Endothelial cell of hepatic sinusoid (primary cell): ENCODE results near the gene MYO1A.
"Not testable (repeated sequence)": the region's sequence is repeated elsewhere in the genome, so short reads cannot be mapped to it uniquely, and the experiment has no call there.

Experiments
- in situ Hi-C: cut with HindIII; loops from 2 replicates; pipeline ENCODE4 v1.10.0; 2017; ENCODE audit warnings: low sequenced_read_pairs

The MYO1A gene

DNA sequence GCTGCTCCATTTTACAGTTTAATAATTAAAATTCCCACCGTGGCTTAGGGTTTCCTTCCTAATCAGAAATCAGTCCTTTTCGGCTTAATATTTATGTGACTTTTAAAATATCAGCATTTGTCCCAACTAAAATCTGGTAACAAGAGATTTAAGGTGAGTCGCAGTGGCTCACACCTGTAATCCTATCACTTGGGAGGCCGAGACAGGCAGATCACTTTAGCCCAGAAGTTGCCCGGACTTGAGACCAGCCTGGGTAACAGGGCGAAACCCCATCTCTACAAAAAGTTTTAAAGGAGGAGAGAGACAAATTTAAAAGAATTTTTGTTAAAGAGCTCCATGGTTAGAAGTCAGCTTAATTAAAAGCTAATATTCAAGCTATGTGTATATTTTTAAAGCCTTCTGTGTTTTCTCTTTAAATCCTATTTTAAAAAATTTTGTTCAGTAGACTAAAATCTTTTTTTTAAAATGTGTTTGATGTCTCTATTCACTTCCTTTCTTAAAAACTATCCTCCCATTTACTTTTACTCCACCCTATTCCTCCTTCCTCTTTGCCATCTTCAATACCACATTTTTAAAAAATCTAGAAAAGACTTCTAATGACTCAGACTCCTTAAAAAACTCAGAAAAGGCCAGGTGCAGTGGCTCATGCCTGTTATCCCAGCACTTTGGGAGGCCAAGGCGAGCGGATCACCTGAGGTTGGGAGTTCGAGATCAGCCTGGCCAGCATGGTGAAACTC is 29.8 kb downstream of the MYO1A start:
- in situ Hi-C loops: no loop called here

DNA sequence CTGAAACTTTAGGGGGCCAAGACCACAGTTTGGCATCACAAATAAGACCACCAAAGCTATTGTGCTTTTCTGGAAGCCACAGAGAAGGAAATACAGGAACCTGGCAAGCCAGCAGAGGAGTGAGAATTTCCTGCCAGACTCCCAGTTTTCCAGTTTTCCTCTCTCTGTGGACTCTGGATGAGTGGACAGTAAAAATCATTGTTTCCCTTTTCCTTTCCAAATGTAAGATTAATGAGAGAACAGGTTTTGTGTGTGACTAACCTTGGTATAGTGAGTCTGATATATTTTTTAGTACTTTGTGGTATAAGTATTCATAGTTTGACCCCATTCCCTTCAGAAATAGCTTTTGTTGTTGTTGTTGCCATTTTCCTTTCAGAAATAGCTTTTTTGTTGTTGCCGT is 31.0 kb downstream of the MYO1A start:
- in situ Hi-C loops: no loop called here

DNA sequence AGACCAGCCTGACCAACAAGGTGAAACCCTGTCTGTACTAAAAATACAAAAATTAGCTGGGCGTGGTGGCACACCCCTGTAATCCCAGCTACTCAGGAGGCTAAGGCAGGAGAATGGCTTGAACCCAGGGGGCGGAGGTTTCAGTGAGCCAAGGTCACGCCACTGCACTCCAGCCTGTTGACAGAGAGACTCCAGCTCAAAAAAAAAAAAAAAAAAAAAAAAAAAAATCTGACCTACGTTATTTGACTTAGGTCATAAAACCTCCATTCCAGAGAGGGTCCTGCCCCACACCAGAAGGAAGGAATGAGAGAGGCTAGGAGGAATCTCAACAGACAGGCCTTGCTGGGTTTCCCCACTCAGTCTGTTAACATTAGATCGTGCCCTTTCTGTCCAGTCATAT is 31.6 kb downstream of the MYO1A start:
- in situ Hi-C loops: not testable (repeated sequence)

DNA sequence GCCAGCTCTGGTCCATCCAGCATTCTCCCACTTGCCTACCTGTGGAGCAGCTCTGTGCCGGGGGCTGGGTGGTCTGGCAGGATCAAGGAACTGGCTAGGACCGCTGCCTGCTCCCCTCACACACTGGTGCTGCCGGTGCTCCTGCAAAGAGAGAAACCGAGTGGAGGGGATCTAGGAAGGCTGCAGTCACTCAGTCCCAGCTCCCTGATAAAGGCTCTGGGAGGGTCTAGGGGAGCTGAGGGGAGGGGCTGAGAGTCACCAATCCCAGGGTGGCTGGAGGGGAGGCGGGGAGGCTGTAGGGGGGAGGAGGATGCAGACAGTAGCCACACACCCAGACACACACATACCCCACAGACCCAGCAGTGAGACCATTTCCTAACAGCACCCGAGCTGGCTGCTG is 33.6 kb downstream of the MYO1A start, which contains the start of gene TAC3:
TSS of gene TAC3 (minus strand) at position 182 of the 400 bp plus-strand sequence. CDS start 732 bp downstream, outside the sequence.
- in situ Hi-C loops: no loop called here

DNA sequence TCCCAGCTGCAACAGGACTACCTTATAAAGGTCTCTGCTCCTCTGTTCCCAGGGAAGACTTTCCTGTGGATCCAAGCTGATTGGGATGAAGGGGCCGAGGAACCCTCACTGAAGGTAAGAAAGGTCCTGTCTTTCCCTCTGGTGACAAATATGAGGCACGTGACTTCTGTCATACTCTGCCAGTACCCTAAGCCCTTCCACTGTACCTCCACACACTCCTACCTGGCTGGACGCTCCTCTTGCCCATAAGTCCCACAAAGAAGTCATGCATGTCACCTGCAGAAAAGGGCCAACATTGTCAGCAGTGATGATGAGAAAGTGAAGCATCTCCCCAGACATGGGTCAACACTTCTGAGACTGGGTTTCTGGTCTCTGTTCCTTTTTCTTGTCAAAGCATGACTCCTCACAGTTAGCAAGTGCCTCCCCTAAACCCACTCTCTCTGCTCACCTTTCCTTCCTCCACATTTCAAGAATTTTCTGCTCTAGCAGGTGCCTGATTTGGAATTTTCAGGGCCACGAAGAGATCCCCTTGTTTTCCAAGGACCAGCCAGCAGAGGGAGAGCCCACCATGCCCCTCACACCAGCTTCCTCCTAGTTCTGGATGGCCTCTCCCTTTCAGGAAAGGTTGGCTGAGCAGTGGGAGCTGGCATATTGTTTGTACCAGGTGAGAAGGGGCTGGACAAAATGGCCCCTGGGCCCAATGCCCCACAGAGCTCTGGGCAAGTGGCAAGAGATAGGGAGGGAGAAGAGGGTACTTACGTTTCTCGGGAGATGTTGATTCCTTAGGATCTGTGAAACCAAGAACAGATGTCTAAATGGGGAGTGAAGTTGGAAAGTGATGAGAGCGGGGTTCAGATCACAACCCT is 37.1 kb downstream of the MYO1A start:
- in situ Hi-C loops: no loop called here

DNA sequence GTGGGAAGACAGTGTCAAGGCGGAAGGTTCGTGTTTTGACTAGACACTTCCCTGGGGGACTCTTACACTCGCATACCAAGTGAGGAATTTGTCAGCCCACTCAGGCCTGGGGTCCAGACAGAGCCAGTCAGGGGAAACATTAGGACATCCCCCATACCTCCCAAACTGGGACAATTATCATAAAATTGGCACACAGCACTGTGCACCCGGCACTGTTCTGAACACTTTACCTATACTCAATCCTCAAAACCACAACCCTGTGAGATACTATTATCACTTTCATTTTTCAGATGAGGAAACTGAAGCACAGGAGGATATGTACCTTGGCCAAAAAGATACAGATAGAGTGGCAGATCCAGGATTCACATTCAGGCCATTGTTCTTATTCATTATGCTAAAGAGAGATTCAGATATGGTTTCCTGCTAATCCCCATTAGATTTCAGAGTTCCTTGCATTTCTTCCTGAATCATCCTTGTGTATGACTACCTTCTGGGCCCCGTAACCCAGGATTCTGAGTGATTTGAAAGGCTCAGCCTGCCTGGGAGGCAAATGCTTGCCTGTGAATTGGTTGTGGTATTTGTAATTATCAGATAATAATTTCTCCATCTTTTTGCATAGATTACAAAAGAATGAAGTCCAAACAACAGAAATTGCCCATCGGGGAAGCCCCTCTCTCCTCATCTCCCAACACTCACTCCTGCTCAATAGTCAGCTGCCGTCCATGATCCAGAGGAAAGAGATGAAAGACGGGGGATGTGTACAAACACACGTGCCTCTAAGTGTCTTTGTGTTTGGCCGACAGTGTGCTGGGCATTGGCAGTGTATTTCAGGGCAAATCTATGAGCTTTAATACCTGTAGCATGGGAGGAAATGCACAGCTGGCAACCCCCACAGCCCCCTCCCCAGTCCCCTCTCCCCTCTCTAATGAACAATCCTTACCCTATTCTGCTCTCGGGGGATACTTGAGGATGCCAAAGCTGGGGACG is 38.2 kb downstream of the MYO1A start:
- in situ Hi-C loops: no loop called here

DNA sequence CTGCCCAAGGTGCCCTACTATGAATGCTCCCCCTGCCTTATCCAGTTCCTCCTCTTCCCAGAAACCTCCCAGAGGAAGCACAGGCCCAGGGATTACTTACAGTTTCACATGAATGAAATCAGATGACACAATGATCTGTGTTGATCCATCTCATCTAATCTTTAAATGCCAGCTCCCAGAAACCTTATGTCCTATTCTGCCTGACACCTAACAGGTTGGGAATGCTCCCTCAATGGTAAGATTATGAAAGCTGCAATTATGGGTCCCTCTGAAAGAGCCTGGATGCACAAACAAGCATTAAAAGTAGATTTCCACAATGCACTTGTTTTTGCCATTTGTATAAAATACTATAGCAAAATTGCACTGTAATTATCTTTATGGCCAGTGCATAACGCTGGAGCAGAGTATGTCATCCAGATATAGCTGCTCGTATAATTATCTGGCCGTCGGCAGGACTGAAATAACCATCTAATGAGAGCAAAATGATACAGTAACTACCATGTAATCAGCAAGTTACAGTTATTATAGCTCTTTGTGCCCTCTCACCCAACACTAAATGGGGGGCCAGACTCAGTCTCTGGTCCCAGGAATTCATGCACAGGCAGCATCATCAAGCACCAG is 39.2 kb downstream of the MYO1A start:
- in situ Hi-C loops: no loop called here

DNA sequence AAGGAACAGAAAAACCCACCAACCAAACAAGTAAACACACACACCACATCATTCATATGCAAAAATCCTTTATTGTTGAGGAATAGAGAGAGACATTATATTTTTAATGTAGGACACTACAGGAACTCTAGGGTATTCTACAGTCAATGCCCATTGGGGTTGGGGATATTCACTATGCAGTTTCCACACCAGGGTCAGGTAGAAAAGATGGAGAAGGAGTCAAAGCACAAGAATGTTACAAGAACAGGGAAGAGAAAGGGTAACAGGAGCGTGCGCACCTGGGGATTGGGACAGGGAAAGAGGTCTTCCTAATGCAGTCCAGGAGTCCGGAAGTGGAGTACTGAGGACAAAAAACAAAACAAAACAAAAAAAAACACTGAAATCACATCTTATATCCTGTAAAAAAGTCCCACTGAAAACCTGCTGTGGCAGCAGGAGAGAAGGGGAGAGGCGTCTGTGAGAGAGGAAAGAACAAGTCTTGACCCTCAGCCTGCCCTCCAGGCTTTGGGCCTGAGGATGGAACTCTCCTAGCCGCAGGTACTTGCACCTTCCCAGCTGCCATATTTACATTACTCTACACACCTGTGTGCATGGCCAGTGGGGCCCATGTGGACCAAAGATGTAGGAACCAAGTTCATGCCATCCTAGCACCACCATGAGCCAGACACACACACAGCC is 39.8 kb downstream of the MYO1A start:
- in situ Hi-C loops: no loop called here

DNA sequence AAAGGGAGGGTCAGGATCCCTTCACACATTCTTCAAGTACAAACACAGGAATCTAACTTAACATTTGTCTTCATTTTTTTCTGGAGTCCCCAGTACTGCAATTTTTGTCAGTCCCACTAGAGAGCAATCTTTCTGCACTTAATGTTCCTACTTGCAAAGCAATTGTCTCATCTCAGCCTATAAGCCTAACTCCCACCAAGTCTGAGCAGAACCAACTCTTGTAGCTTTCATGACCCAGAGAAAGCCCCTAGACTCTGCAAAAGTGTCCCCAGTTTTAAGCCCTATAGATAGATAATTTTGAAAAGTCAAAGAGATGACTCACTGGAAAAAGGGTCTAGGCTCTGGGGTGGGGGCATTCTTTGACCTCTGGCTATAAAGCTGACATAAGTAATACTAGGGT is 41.8 kb downstream of the MYO1A start:
- in situ Hi-C loops: no loop called here

DNA sequence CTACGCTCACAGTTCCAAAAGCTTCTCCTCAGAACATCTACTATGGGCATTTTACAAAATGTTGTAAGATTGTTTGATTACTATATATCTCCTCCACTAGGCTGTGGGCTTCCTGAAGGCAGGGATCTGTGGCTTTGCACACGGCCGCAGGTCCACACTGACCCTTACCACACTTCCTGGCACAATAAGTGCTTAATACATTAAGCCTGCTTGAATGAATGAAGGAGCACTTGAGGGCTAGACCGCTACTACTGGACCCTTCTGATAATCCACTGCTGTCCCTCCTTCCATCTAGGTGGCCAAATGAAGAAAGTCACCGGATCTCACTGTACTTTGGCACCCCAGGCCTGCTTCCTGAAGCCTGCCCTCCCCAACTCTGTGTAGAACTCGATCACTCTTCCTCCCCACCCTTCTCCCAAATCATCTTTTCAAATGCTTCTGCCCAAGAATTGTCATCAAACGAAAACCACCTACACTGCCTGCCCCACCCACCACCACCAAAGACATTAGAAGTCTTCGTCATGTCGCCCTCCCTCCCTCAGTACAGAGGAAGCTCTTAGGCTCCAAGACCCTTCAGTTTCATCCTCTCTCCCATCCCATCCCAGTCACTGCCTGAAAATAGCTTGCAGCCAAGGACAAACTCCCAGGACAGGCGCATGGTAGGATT is 43.0 kb downstream of the MYO1A start:
- in situ Hi-C loops: no loop called here

DNA sequence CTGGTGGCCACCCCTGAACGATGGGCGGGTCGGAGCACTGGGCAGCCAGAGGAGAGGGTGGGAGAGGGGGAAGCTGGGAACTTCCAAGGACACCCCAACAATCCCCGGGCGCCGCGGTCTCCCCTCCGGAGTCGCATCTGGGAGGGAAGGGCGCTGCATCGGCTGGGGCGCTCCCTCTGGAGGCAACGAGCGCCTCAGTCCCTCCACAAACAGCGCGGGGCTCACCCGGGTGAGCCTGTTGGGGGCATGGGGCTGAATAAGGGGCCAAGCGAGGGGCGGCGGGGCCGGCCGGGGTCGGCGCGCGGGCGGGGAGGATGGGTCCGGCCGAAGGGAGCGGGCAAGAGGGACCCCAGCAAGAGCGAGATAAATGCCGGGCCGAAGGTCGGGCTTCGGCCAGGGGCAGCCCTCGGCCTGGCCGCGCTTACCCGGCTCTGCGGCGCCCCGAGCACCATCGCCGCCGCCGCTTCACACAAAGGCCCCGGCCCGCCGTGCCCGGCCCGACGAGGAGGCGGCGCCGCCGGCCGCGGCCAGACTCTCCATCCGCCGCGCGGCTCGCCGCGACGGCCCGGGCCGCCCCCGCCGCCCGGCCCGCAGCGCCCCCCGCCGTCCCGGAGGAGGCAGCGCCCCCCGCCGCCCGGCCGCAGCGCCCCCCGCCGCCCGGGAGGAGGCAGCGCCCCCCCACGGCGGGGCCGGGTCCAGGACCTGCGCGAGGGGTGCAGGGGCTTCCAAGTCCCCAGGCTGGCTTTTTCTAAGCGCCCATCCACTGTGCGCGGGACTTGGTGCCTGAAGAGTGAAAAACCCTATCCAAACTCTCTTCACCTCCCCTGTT is 43.7 kb downstream of the MYO1A start, which contains the start of gene ZBTB39:
TSS of gene ZBTB39 (minus strand) at position 567 of the 829 bp plus-strand sequence. CDS start 1,629 bp downstream, outside the sequence.
- in situ Hi-C loops: no loop called here

DNA sequence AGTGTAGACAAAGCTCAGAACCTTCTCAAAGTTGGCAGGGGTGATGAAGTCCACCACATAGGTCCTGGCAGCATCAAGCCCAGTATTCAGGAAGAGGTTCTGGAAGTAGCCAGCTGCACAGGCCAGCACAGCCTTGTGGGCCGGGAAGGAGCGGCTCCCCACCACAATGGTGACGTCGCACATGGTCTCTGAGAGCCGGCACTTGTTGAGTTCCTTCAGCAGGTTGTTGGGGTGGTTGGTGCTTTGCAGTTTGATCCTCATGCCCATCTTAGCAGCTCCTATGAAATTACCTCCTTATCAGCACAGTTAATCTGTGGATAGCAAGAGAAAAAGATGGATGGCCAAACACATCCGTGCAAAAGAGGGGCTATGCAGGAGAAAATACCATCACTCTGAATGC is 45.3 kb downstream of the MYO1A start:
- in situ Hi-C loops: no loop called here

DNA sequence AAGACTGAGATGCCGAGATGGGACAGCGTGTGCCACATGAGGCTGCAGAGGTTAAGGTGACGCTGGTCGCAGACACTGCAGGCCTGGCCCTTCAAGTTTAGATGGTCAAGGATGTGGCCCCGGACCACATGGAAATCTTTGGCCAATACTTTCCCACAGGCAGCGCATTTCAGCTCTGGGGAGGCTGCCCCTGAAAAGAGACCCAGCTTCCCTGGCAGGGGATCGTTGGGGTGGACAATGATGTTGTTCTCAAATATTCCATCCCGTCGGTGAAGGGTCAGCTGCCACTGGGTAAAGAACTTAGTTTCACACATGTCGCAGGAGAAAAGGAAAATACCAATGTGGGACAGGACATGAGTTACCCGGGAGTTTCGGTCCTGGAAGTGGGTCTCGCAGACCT is 46.5 kb downstream of the MYO1A start:
- in situ Hi-C loops: no loop called here

DNA sequence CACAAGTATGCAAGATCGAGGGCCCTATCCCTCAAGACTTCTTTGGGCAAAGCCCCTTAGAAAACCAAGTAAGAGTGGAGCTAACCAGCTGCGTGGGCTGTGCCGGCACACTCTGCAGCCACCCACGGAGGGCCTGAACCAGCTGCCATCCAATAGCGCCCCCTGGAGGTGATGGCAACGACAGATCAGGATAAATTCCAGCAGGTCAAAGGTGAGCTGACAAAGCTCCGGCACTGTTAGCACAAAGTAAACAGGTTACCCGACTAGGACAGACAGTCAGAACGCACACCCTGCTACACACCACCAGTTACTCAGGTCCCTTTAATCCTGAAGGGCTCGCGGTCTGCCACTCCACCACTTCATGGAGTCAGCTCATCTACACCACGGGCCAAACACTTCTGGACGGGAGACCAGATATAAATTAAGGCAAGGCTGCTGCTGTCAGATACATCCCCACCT is 48.5 kb downstream of the MYO1A start:
- in situ Hi-C loops: no loop called here

DNA sequence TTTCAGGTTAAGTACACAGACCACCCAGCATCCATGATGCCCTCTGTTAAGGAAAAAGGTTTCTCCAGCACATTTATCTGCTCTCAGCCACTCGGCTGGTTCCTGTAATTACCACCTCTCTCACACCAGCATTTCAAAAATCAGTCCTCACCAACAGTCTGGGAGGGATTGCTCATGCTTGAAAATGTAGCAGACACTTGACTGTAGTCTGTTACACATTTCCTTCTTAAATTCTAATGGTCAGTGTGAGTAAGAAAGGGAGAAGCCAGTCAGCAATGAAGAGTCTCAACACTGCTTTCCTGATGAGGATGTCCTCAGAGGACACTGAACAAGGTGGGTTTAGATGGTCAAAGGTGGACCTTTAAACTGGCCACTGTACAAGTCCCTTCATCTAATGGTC is 49.5 kb downstream of the MYO1A start:
- in situ Hi-C loops: no loop called here

DNA sequence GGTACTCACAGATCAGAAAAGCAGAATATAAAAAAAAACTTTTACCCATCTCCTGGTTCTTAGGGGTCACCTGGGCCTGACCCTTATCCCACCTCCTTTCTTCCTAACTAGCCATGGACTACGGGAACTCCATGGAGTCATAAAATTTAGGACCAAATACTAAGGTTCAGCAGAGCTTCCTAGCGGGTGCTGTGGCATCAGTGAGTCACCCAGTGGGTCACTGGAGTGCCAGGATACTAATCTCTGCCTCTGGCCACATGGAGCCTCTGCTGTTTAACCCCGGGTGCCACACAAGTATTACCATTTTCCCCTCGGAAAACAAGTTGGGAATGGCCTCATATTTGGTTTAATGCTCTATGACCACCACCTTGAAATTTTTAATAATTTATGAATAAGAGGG is 50.5 kb downstream of the MYO1A start:
- in situ Hi-C loops: no loop called here

DNA sequence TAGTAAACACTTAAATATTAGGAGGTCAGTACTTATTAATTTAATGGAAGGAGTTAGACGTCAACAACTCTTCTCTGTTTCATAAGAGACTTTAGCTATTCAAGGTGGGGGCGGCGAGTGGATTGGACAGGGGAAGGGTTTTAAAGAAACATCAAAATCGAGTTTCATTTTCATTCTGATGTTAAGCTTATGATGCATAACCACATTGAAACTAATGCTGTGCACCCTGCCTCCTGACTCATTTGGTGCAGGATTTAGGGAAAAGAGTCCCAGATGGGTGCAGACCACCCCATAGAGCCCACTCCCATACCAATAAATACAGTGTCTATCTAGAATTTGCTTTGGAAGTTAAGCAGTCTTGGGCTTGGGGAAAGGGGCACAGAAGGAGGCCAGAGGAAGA is 50.9 kb downstream of the MYO1A start:
- in situ Hi-C loops: no loop called here

DNA sequence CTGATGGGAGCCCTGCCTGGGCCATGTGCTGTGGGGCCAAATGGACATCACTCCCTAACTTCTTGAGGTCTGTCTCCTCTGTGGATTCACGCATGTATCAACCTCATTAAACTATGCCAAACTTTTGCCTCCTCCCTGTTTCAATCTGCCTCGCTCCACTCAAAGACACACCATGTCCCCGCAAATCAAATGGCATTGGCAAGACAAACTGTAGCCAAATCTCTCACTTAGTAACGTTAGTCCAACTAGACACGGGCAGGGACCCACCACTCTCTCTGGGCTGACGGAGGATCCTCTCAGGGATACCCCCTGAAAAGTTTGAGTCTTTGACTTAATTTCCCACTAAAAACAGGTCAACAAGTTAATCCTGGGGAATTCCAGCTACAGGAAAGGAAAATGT is 51.6 kb downstream of the MYO1A start:
- in situ Hi-C loops: no loop called here
